Liver (tissue), 9 donors: Measurements from ENCODE around the gene MARS1. TPM values are rescaled to one million over a fixed set of nuclear protein-coding genes. Genes with fewer than 3 reads are reported as not detected.

Experiments used
- DNase-seq: peaks from one replicate; pipeline ENCODE4 v3.0.0-alpha.2; 2017; ENCODE audit warnings: low spot score
- H3K27ac ChIP-seq, 2 donors: one replicate each; pipeline ENCODE4 v1.7.0; 2013; ENCODE audit warnings: inconsistent platforms in 2 of 2, low read length in 2 of 2, control low read depth in 1 of 2, low read depth in 1 of 2, mild to moderate bottlenecking in 1 of 2
- H3K27me3 ChIP-seq, 4 donors: one replicate each; pipeline versions ENCODE4 v1.6.1 to v1.7.0; 2013; ENCODE audit warnings: low read length in 3 of 4, inconsistent platforms in 1 of 4, mild to moderate bottlenecking in 1 of 4, moderate library complexity in 1 of 4; ENCODE audit not compliant: control insufficient read depth in 4 of 4, insufficient read depth in 4 of 4
- H3K36me3 ChIP-seq, 4 donors: one replicate each; pipeline versions ENCODE4 v1.6.1 to v1.7.0; 2013; ENCODE audit warnings: low read length in 3 of 4, mild to moderate bottlenecking in 3 of 4, low read depth in 1 of 4, moderate library complexity in 1 of 4; ENCODE audit not compliant: control insufficient read depth in 4 of 4, insufficient read depth in 3 of 4
- H3K4me1 ChIP-seq, 4 donors: one replicate each; pipeline versions ENCODE4 v1.6.1 to v1.7.0; 2013; ENCODE audit warnings: low read length in 3 of 4, mild to moderate bottlenecking in 3 of 4, moderate library complexity in 1 of 4; ENCODE audit not compliant: control insufficient read depth in 4 of 4, insufficient read depth in 4 of 4
- H3K4me3 ChIP-seq, 3 donors: one replicate each; pipeline versions ENCODE4 v1.6.1 to v1.7.0; 2013; ENCODE audit warnings: low read length in 3 of 3, control low read depth in 1 of 3, low read depth in 1 of 3, mild to moderate bottlenecking in 1 of 3
- H3K9ac ChIP-seq, 2 donors: one replicate each; pipeline ENCODE4 v1.7.0; 2013; ENCODE audit warnings: low read length in 2 of 2, mild to moderate bottlenecking in 2 of 2, moderate library complexity in 2 of 2, control low read depth in 1 of 2, low read depth in 1 of 2
- H3K9me3 ChIP-seq, 4 donors: one replicate each; pipeline versions ENCODE4 v1.6.1 to v1.7.0; 2013; ENCODE audit warnings: low read length in 3 of 4; ENCODE audit not compliant: control insufficient read depth in 4 of 4
- EGR1 ChIP-seq, 2 donors: IDR thresholded peaks; 2 replicates each; pipeline ENCODE4 v1.6.1; 2016 to 2018; ENCODE audit warnings: antibody characterized with exemption in 2 of 2, low read depth in 2 of 2
- FOXA1 ChIP-seq: IDR thresholded peaks from 2 replicates; pipeline ENCODE4 v1.6.1; 2016; ENCODE audit warnings: antibody characterized with exemption
- FOXA2 ChIP-seq: IDR thresholded peaks from 2 replicates; pipeline ENCODE4 v1.6.1; 2016; ENCODE audit warnings: antibody characterized with exemption
- GABPA ChIP-seq, 2 donors: IDR thresholded peaks in 1 of 2; conservative IDR thresholded peaks in 1 of 2; 2 replicates each; pipeline ENCODE4 v1.6.1; 2016; ENCODE audit warnings: antibody characterized with exemption in 2 of 2, mild to moderate bottlenecking in 1 of 2, moderate library complexity in 1 of 2
- HNF4A ChIP-seq, 2 donors: conservative IDR thresholded peaks; 2 replicates each; pipeline ENCODE4 v1.6.1; 2016; ENCODE audit warnings: antibody characterized with exemption in 2 of 2, mild to moderate bottlenecking in 2 of 2
- HNF4G ChIP-seq: IDR thresholded peaks from 2 replicates; pipeline ENCODE4 v1.6.1; 2016; ENCODE audit warnings: antibody characterized with exemption
- JUND ChIP-seq, 2 donors: IDR thresholded peaks; 2 replicates each; pipeline ENCODE4 v1.6.1; 2016; ENCODE audit warnings: antibody characterized with exemption in 2 of 2
- RAD21 ChIP-seq, 2 donors: IDR thresholded peaks; 2 replicates each; pipeline ENCODE4 v1.6.1; 2016; ENCODE audit warnings: antibody characterized with exemption in 2 of 2, mild to moderate bottlenecking in 2 of 2
- RXRA ChIP-seq, 2 donors: IDR thresholded peaks; 2 replicates each; pipeline ENCODE4 v1.6.1; 2017 to 2018; ENCODE audit warnings: antibody characterized with exemption in 2 of 2, mild to moderate bottlenecking in 1 of 2
- SP1 ChIP-seq: IDR thresholded peaks from 2 replicates; pipeline ENCODE4 v1.6.1; 2018; ENCODE audit warnings: antibody characterized with exemption, mild to moderate bottlenecking
- YY1 ChIP-seq: IDR thresholded peaks from 2 replicates; pipeline ENCODE4 v1.6.1; 2016; ENCODE audit warnings: antibody characterized with exemption, mild to moderate bottlenecking
- WGBS: extraction: QIAGEN DNeasy Blood & Tissue Kit; methylation state at CpG from one replicate; pipeline ENCODE4 v1.1.7; 2013; 5-methylcytosine and 5-hydroxymethylcytosine counted together
- polyA plus RNA-seq, 2 donors: library from polyadenylated mRNA; stranded (reverse) in 1 of 2; unstranded in 1 of 2; fragments of 200-250 nt in 1 of 2; fragments of >200 nt in 1 of 2; fragmentation: Nextera tagmentation in 1 of 2; extraction: Ambion mirVana in 1 of 2; gene quantifications; one replicate each; pipeline versions ENCODE4 v1.2.1 to v1.2.3, GENCODE V29; 2013 to 2015
- total RNA-seq, 2 donors: library from RNA; depleted of rRNA; stranded (reverse); fragments of >200 nt; gene quantifications; one replicate each; pipeline ENCODE4 v1.2.3, GENCODE V29; 2014
- TF ChIP-seq, protein P1 (sequence below): IDR thresholded peaks from 2 replicates; pipeline ENCODE4 v1.6.1; 2016; ENCODE audit warnings: antibody characterized with exemption
- TF ChIP-seq, protein P2 (sequence below): IDR thresholded peaks from 2 replicates; pipeline ENCODE4 v1.6.1; 2016; ENCODE audit warnings: antibody characterized with exemption, mild to moderate bottlenecking
- TF ChIP-seq, protein P3 (sequence below): IDR thresholded peaks from 2 replicates; pipeline ENCODE4 v1.6.1; 2016; ENCODE audit warnings: antibody characterized with exemption
- donor health status: healthy.
- donor health status: healthy.
- donor health status: healthy.
- donor health status: healthy.
- donor health status: healthy.

MARS1 gene
- total and polyA plus RNA-seq, 4 donors, result 43.9 to 83.3 (median 56.0) TPM

DNA sequence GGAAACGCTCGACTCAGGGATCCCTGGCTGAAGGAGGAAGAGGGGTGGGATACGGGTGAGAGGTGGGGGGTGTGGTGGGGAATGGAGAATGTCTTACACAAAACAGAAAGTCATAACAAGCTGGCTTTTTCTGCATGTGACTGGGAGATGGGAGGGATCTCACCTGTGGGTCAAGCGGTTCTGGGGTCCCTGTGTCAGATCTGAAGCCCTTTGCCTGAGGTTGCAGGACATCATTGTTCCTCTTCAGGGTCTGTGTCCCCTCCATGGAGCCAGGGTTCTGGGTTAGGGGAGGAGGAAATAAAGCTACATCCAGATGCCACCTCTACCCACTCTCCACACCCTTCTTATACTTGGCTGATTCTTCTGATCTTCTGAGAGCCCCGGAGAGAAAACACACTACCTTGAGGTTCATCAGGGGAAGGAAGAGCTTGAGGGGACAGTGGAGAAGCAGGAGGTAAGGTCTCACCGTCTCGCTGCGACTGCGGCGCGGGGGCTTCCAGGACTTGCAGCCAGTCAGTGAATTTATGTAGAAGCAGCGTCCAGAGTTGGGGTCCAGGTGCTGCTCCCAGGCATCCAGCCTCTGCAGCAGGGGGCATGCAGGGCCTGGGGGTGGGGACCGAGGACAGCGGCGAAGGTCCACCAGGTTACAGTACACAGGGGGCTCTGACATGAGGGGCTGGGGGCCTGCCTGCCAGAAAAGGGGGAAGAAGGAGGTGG is 10.7 kb upstream of the MARS1 start:
- DNase-seq, result no peak
- H3K9ac ChIP-seq, result no peak overlapping the region
- peak overlapping the region; percentile 64 to 79 for H3K27ac ChIP-seq
- peaks cover 0 to 6% (median 3%) of the 10 kb centered on the region in 4 donors for H3K27me3 ChIP-seq
- peak overlapping the region in 2 of 3 donors; percentile 2 to 12 for H3K4me3 ChIP-seq
- no peaks in the 10 kb centered on the region for H3K9me3 ChIP-seq
- 76% methylated on average over 15 of the region's 15 CpGs for WGBS
- TF ChIP-seq GABPA (IDR thresholded peaks at IDR 0.05 in 1 of 2, conservative IDR thresholded peaks at IDR 0.05 in 1 of 2) (no peak), FOXA1 (no peak), EGR1 (IDR thresholded peaks at IDR 0.05; ENCODE audit: low read depth in 2 of 2) (no peak), RAD21 (IDR thresholded peaks at IDR 0.05) (no peak), SP1 (no peak), HNF4A (conservative IDR thresholded peaks at IDR 0.05) (no peak), HNF4G (no peak), YY1 (no peak), JUND (IDR thresholded peaks at IDR 0.05) (no peak), RXRA (IDR thresholded peaks at IDR 0.05) (no peak), FOXA2 (no peak)
- TF ChIP-seq, protein P1, sequence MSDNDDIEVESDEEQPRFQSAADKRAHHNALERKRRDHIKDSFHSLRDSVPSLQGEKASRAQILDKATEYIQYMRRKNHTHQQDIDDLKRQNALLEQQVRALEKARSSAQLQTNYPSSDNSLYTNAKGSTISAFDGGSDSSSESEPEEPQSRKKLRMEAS, result no peak
- TF ChIP-seq, protein P2, sequence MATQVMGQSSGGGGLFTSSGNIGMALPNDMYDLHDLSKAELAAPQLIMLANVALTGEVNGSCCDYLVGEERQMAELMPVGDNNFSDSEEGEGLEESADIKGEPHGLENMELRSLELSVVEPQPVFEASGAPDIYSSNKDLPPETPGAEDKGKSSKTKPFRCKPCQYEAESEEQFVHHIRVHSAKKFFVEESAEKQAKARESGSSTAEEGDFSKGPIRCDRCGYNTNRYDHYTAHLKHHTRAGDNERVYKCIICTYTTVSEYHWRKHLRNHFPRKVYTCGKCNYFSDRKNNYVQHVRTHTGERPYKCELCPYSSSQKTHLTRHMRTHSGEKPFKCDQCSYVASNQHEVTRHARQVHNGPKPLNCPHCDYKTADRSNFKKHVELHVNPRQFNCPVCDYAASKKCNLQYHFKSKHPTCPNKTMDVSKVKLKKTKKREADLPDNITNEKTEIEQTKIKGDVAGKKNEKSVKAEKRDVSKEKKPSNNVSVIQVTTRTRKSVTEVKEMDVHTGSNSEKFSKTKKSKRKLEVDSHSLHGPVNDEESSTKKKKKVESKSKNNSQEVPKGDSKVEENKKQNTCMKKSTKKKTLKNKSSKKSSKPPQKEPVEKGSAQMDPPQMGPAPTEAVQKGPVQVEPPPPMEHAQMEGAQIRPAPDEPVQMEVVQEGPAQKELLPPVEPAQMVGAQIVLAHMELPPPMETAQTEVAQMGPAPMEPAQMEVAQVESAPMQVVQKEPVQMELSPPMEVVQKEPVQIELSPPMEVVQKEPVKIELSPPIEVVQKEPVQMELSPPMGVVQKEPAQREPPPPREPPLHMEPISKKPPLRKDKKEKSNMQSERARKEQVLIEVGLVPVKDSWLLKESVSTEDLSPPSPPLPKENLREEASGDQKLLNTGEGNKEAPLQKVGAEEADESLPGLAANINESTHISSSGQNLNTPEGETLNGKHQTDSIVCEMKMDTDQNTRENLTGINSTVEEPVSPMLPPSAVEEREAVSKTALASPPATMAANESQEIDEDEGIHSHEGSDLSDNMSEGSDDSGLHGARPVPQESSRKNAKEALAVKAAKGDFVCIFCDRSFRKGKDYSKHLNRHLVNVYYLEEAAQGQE, result no peak
- TF ChIP-seq, protein P3, sequence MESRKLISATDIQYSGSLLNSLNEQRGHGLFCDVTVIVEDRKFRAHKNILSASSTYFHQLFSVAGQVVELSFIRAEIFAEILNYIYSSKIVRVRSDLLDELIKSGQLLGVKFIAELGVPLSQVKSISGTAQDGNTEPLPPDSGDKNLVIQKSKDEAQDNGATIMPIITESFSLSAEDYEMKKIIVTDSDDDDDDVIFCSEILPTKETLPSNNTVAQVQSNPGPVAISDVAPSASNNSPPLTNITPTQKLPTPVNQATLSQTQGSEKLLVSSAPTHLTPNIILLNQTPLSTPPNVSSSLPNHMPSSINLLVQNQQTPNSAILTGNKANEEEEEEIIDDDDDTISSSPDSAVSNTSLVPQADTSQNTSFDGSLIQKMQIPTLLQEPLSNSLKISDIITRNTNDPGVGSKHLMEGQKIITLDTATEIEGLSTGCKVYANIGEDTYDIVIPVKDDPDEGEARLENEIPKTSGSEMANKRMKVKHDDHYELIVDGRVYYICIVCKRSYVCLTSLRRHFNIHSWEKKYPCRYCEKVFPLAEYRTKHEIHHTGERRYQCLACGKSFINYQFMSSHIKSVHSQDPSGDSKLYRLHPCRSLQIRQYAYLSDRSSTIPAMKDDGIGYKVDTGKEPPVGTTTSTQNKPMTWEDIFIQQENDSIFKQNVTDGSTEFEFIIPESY, result no peak
- peaks cover 4 to 17% (median 12%) of the 10 kb centered on the region in 4 donors for H3K4me1 ChIP-seq
- H3K36me3 ChIP-seq, result peaks cover 0 to 2% (median 0%) of the 10 kb centered on the region in 4 donors

- TF ChIP-seq, protein P3, result no peak
- TF ChIP-seq FOXA1 (no peak), GABPA (IDR thresholded peaks at IDR 0.05 in 1 of 2, conservative IDR thresholded peaks at IDR 0.05 in 1 of 2) (no peak)
- no peaks in the 10 kb centered on the region for H3K36me3 ChIP-seq
- no peak for DNase-seq
- H3K27ac ChIP-seq, result peak overlapping the region; percentile 66 to 79
- peak overlapping the region in 2 of 3 donors; percentile 2 to 12 for H3K4me3 ChIP-seq
- H3K27me3 ChIP-seq, result peaks cover 0 to 6% (median 3%) of the 10 kb centered on the region in 4 donors
- H3K9ac ChIP-seq, result peak overlapping the region; percentile 28 to 63
- H3K4me1 ChIP-seq, result peaks cover 4 to 17% (median 12%) of the 10 kb centered on the region in 4 donors
- WGBS, result 73% methylated on average over 12 of the region's 12 CpGs
- no peaks in the 10 kb centered on the region for H3K9me3 ChIP-seq
Measured at GRCh38 chr12:57477710-57478681, 9.9 kb upstream of the MARS1 start.
